ENCODE data around the gene HARS1. TPM values are rescaled to one million over a fixed set of nuclear protein-coding genes. Genes with fewer than 3 reads are reported as not detected.

Gene HARS1
- total and polyA plus RNA-seq, 2 of the 13 experiments (the other 11 are each of a cell fraction or from before 2014, with no cell fraction given) = 36.9 to 66.2 TPM

- TF ChIP-seq ZNF724P (CRISPR knock-in tag; IDR thresholded peaks at IDR 0.05; ENCODE audit: borderline replicate concordance) (peak; percentile 79; the same call in 1 of the 2 replicates), SNAPC4 (CRISPR knock-in tag; IDR thresholded peaks at IDR 0.05) (peak; percentile 89), XRCC5 (optimal IDR thresholded peaks at IDR 0.05; ENCODE audit: low read length) (peak; percentile 57), PRPF4 (IDR thresholded peaks at IDR 0.05; ENCODE audit: low read depth, low read length, poor library complexity, severe bottlenecking) (no peak), MAF1 (CRISPR knock-in tag; IDR thresholded peaks at IDR 0.05; ENCODE audit: borderline replicate concordance) (peak; percentile 84; the same call in 1 of the 2 replicates), FOXK2 (IDR thresholded peaks at IDR 0.05) (no peak; the same call in 1 of the 2 replicates), REXO4 (CRISPR knock-in tag; IDR thresholded peaks at IDR 0.05; ENCODE audit: borderline replicate concordance) (no peak), KAT2B (IDR thresholded peaks at IDR 0.05; ENCODE audit: borderline replicate concordance, low read depth, low read length) (no peak), ZNF512 (CRISPR knock-in tag; IDR thresholded peaks at IDR 0.05) (0 out of 2 replicates have a peak, but pooled peaks have one; percentile 48), ZNF549 (CRISPR knock-in tag; IDR thresholded peaks at IDR 0.05) (no peak), E2F2 (CRISPR knock-in tag; IDR thresholded peaks at IDR 0.05; ENCODE audit: borderline replicate concordance) (no peak; the same call in 1 of the 2 replicates), MED1 (CRISPR knock-in tag; IDR thresholded peaks at IDR 0.05) (peak; percentile 84), HNRNPK (IDR thresholded peaks at IDR 0.05; ENCODE audit: low read depth, low read length, poor library complexity, severe bottlenecking) (no peak), YEATS4 (CRISPR knock-in tag; IDR thresholded peaks at IDR 0.05; ENCODE audit: borderline replicate concordance) (peak; percentile 90), GLI4 (CRISPR knock-in tag; IDR thresholded peaks at IDR 0.05; ENCODE audit: borderline replicate concordance) (no peak), ZNF205 (CRISPR knock-in tag; IDR thresholded peaks at IDR 0.05) (peak; percentile 17; the same call in 1 of the 2 replicates), ZNF740 (CRISPR knock-in tag; IDR thresholded peaks at IDR 0.05) (no peak; the same call in 1 of the 2 replicates), RARG (CRISPR knock-in tag; IDR thresholded peaks at IDR 0.05; ENCODE audit: low read depth) (no peak), ATF7-NPFF (CRISPR knock-in tag; IDR thresholded peaks at IDR 0.05; ENCODE audit: low read depth) (no peak), PITX1 (CRISPR knock-in tag; IDR thresholded peaks at IDR 0.05) (peak; percentile 62; the same call in 1 of the 2 replicates)
Observed at GRCh38 chr5:140690941-140691924, at the start of gene HARS1, which contains the start of gene HARS2 (continued).
